ENCODE results near the gene CCDC51. TPM values are rescaled to one million over a fixed set of nuclear protein-coding genes. Genes with fewer than 3 reads are reported as not detected.
"Not testable (repeated sequence)": the region's sequence is repeated elsewhere in the genome, so short reads cannot be mapped to it uniquely, and the experiment has no call there.

The CCDC51 gene, protein sequence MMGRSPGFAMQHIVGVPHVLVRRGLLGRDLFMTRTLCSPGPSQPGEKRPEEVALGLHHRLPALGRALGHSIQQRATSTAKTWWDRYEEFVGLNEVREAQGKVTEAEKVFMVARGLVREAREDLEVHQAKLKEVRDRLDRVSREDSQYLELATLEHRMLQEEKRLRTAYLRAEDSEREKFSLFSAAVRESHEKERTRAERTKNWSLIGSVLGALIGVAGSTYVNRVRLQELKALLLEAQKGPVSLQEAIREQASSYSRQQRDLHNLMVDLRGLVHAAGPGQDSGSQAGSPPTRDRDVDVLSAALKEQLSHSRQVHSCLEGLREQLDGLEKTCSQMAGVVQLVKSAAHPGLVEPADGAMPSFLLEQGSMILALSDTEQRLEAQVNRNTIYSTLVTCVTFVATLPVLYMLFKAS
- 33.3 TPM for polyA plus RNA-seq (2012; ENCODE audit: insufficient read depth, insufficient read length, low read depth)

DNA sequence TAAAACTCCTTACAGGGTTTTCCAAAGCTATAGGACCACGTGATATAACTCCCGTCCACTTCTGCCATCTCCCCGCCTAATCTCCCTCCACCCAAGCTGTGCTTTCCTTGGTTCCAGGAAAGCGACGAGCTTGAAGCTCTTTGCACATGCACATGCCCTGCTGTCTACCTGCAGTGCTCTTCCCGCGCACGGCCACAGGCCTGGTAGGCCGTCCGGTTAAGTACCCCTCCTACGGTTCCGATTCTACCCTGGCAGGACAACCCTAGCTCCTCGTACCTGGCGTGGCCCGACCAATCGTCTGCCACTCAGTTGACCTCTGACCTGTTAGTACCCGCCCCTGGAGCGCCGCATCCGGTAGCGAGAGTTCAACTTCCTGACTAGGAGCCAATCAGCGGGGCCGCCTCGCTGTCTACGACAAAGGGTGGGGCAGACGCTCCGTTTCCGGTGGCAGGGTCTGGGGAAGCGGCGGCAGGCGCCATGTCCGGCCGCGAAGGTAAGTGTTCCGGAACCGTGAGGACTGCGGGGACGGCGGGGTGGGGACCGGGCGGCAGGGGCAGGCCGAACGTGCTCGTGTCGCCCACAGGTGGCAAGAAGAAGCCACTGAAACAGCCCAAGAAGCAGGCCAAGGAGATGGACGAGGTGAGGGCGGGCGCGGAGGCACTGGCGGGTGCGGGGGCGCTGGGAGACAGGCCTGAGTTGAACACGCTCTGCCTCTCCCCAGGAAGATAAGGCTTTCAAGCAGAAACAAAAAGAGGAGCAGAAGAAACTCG, at the start of gene CCDC51, which contains the start of gene TMA7:
CCDC51 (minus strand) TSS at position 300 of the 770 bp plus-strand sequence. CDS start 4,991 bp downstream, outside the sequence.
TMA7 (plus strand) TSS at position 438 of the 770 bp plus-strand sequence; CDS start at position 478, 40 bp downstream.
- Histone ChIP-seq H3K9me3 (no peaks in the 10 kb centered on the region), H3K4me3 (ENCODE audit: low read depth, low read length) (peak within 1 kb of the TSS; percentile 84), H3K27me3 (no peaks in the 10 kb centered on the region), H3K4me1 (no peaks in the 10 kb centered on the region), H3K36me3 (no peaks in the 10 kb centered on the region; the same call in 1 of the 2 replicates)
- peak; percentile 94 for DNase-seq
- TF ChIP-seq, protein P1, sequence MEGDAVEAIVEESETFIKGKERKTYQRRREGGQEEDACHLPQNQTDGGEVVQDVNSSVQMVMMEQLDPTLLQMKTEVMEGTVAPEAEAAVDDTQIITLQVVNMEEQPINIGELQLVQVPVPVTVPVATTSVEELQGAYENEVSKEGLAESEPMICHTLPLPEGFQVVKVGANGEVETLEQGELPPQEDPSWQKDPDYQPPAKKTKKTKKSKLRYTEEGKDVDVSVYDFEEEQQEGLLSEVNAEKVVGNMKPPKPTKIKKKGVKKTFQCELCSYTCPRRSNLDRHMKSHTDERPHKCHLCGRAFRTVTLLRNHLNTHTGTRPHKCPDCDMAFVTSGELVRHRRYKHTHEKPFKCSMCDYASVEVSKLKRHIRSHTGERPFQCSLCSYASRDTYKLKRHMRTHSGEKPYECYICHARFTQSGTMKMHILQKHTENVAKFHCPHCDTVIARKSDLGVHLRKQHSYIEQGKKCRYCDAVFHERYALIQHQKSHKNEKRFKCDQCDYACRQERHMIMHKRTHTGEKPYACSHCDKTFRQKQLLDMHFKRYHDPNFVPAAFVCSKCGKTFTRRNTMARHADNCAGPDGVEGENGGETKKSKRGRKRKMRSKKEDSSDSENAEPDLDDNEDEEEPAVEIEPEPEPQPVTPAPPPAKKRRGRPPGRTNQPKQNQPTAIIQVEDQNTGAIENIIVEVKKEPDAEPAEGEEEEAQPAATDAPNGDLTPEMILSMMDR (IDR thresholded peaks at IDR 0.05; ENCODE audit: low read depth, low read length), result no peak

DNA sequence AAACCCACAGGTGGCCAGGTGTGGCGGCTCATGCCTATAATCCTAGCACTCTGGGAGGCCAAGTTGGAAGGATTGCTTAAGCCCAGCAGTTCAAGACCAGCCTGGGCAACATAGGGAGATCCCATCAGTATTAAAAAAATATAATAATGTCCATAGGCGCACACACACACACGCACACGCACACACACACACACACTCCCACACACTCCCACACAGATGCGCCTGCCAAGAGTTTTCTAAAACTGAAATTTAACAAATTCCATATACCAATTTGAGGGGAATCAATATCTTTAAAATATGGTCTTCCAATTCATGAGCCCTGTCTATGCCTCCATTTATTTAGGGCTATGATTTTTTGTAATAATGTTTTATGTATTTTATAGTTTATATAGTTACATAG, 47.0 kb upstream of the CCDC51 start:
- no peaks in the 10 kb centered on the region for H3K4me1 ChIP-seq
- no peak for DNase-seq
- no peak overlapping the region for H3K4me3 ChIP-seq (ENCODE audit: low read depth, low read length)
- no peaks in the 10 kb centered on the region for H3K9me3 ChIP-seq
- no peaks in the 10 kb centered on the region for H3K36me3 ChIP-seq
- no peaks in the 10 kb centered on the region for H3K27me3 ChIP-seq
- TF ChIP-seq, protein P1 (IDR thresholded peaks at IDR 0.05; ENCODE audit: low read depth, low read length), result no peak

DNA sequence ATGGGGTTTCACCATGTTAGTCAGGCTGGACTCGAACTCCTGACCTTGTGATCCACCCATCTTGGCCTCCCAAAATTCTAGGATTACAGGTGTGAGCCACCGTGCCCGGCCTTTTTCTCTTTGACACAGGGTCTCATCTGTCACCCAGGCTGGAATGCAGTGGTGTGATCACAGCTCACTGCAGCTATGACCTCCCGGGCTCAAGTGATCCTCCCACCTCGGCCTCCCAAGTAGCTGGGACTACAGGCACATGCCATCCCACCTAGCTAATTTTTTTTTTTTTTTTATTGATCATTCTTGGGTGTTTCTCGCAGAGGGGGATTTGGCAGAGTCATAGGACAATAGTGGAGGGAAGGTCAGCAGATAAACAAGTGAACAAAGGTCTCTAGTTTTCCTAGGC, 42.9 kb upstream of the CCDC51 start:
- not testable (repeated sequence) for H3K27me3 ChIP-seq; H3K36me3 ChIP-seq; H3K4me3 ChIP-seq (ENCODE audit: low read depth, low read length); DNase-seq; H3K4me1 ChIP-seq; H3K9me3 ChIP-seq

DNA sequence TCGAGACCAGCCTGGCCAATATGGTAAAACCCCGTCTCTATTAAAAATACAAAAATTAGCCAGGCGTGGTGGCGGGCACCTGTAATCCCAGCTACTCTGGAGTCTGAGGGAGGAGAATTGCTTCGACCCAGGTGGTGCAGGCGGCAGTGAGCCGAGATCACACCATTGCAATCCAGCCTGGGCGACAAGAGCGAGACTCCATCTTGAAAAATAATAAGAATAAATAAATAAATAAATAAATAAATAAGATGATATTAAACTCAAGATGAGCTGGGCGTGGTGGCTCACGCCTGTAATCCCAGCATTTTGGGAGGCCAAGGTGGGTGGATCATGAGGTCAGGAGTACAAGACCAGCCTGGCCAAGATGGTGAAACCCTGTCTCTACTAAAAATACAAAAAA, 41.0 kb upstream of the CCDC51 start:
- not testable (repeated sequence) for H3K36me3 ChIP-seq; H3K9me3 ChIP-seq; H3K27me3 ChIP-seq; H3K4me1 ChIP-seq; H3K4me3 ChIP-seq (ENCODE audit: low read depth, low read length); DNase-seq

DNA sequence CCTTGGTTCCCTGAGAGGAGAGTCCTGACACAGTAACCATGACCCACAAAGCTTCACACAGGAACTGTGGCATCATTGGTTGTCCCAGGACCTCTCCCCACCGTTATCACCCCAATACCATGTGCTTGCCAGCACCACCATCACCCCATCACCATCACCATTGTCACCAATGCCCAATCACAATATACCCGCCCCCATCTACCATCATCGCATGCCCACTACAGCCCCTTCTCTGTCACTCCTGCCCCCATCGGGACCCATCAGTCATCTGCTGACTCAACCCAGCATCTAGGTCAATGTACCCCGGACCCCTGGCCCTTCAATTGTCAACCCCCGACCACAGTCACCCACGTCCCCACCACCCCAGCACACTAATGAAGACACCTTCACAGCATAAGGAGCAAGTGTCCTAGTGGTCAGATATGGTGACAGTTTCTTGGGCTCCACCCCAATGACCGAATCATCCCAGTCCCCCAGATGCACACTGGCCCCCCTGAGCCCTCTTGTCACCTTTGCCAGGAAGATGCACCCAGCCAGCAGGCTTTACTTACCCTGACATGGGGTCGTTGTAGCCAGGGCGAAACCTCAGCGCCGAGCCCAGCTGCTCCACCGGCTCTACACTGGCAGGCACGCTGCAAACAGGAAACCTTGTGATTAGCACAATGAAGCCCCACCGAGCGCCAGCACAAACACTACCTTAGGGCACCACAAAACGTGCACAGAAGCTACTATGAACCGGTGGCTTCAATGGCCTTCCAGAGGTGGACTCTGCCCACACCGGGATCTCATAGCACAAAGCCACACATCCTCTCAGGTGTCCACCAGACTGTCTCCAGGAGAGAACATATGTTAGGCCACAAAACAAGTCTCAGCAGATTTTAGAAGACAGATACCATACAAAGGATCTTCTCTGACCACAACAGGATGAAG, 39.0 kb upstream of the CCDC51 start:
- no peaks in the 10 kb centered on the region for H3K27me3 ChIP-seq
- TF ChIP-seq, protein P1 (IDR thresholded peaks at IDR 0.05; ENCODE audit: low read depth, low read length), result no peak
- H3K36me3 ChIP-seq, result no peaks in the 10 kb centered on the region
- H3K4me1 ChIP-seq, result no peaks in the 10 kb centered on the region
- no peak overlapping the region for H3K4me3 ChIP-seq (ENCODE audit: low read depth, low read length)
- DNase-seq, result no peak
- H3K9me3 ChIP-seq, result no peaks in the 10 kb centered on the region

DNA sequence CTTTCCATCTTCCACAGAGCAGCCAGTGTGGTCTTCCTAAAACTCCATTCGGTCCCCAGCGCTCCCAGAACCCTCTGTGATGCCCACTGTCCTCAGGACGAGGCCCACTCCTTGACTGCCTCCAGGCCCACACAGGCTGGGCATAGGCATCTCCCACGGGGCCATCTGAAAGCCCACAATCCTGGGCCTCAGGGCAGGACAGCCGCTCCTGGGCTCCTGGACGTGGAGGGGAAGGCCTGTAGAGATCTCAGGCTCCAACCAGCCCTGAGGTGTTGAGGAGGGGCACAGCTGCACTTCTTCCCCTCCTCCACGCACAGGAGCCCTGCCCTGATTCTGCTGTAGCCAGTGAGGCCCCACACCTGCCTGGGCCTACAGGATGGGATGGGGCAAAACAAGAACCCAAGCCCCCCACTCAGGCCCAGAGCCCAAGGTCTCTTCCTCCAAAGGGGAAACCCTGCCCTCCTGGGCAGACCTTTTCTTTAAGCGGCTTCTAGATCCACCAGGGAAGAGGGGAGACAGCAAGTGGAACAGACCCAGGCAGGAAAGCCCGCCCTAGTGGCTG, 38.1 kb upstream of the CCDC51 start:
- Histone ChIP-seq H3K27me3 (no peaks in the 10 kb centered on the region), H3K9me3 (no peaks in the 10 kb centered on the region), H3K4me1 (no peaks in the 10 kb centered on the region; the same call in 1 of the 2 replicates), H3K4me3 (ENCODE audit: low read depth, low read length) (no peak overlapping the region), H3K36me3 (no peaks in the 10 kb centered on the region)
- DNase-seq, result no peak
- TF ChIP-seq, protein P1 (IDR thresholded peaks at IDR 0.05; ENCODE audit: low read depth, low read length), result no peak

All from BE2C (cell line).